ENCODE data around the gene PRR12.

GRCh38 chr19:49663224-49663623, 72.2 kb downstream of the PRR12 start:
- TF ChIP-seq, protein P1, sequence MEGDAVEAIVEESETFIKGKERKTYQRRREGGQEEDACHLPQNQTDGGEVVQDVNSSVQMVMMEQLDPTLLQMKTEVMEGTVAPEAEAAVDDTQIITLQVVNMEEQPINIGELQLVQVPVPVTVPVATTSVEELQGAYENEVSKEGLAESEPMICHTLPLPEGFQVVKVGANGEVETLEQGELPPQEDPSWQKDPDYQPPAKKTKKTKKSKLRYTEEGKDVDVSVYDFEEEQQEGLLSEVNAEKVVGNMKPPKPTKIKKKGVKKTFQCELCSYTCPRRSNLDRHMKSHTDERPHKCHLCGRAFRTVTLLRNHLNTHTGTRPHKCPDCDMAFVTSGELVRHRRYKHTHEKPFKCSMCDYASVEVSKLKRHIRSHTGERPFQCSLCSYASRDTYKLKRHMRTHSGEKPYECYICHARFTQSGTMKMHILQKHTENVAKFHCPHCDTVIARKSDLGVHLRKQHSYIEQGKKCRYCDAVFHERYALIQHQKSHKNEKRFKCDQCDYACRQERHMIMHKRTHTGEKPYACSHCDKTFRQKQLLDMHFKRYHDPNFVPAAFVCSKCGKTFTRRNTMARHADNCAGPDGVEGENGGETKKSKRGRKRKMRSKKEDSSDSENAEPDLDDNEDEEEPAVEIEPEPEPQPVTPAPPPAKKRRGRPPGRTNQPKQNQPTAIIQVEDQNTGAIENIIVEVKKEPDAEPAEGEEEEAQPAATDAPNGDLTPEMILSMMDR (IDR thresholded peaks at IDR 0.05): no peak
- no peak for TF ChIP-seq POLR2AphosphoS5 (IDR thresholded peaks at IDR 0.05)

Measured in upper lobe of left lung (tissue), 4 donors.